Measurements from ENCODE around the gene C10orf143.
A peak's percentile ranks its signal among the peaks of the same experiment; 100 is the strongest.

DNA sequence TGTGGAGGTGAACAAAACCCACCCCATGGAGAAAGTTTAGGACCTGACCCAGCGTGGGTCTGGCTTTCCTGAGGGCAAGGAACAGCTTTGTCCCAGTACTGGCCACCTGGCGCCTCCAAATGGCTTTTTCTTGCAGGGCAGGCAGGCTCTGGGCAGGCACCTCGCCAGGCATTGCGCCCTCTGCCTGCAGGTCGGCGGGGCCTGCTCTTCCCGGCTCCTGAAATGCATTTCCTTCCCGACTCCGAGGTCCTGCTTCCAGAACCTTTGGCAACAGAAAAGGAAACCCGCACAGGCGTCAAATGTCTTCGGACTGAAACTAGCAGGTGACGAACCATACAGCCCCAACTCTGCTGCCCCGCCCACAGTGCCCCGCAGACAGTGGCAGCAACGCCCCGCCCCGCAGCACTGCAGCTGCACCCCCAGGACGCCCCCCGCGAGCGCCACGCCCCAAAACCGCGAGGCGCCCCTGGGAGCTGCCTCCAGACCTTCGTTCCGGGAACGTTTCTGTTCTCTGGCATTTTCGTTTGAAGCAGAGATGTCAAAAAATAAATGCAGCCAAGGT lies 65.5 kb downstream of the C10orf143 start:
- TF ChIP-seq, protein P1, sequence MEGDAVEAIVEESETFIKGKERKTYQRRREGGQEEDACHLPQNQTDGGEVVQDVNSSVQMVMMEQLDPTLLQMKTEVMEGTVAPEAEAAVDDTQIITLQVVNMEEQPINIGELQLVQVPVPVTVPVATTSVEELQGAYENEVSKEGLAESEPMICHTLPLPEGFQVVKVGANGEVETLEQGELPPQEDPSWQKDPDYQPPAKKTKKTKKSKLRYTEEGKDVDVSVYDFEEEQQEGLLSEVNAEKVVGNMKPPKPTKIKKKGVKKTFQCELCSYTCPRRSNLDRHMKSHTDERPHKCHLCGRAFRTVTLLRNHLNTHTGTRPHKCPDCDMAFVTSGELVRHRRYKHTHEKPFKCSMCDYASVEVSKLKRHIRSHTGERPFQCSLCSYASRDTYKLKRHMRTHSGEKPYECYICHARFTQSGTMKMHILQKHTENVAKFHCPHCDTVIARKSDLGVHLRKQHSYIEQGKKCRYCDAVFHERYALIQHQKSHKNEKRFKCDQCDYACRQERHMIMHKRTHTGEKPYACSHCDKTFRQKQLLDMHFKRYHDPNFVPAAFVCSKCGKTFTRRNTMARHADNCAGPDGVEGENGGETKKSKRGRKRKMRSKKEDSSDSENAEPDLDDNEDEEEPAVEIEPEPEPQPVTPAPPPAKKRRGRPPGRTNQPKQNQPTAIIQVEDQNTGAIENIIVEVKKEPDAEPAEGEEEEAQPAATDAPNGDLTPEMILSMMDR (IDR thresholded peaks at IDR 0.05) = peak in 1 of 6 experiments; percentile 4
- no peak for TF ChIP-seq POLR2A (IDR thresholded peaks at IDR 0.05)

All from esophagus squamous epithelium (tissue), 4 donors.